Endothelial cell of umbilical vein (primary cell): ENCODE measurements around the gene MLPH. TPM values are rescaled to one million over a fixed set of nuclear protein-coding genes. Genes with fewer than 3 reads are reported as not detected.

ENCODE experiments used
- BruUV-seq: library from RNA; stranded (reverse); fragments of 400-500 nt; replicated peaks from 2 replicates; lab custom pipeline; 2021; lab: Mats Ljungman, UMichigan
- CTCF ChIA-PET: fragments of 300-600, 350-600 bp; sonication (Branson Sonifier 250); formaldehyde crosslinking; loops from one replicate; lab custom pipeline; 2021; ENCODE audit warnings: antibody characterized with exemption, inconsistent platforms; lab: Charles Lee
- POLR2A ChIA-PET: fragments of 300-600, 350-600 bp; sonication (Branson Sonifier 250); formaldehyde crosslinking; loops from one replicate; lab custom pipeline; 2021; ENCODE audit warnings: antibody characterized with exemption, inconsistent platforms; lab: Charles Lee
- DNase-seq: peaks from one replicate; pipeline ENCODE4 v3.0.0-alpha.2; 2011; ENCODE audit warnings: low read depth, low spot score
- FAIRE-seq: peaks from 2 replicates; lab custom pipeline; 2011; peaks lifted over from hg19 to GRCh38; lab: Jason Lieb, UNC
- H2AFZ ChIP-seq: 2 replicates; pipeline ENCODE4 v1.6.0; 2012; ENCODE audit warnings: low read depth, low read length, control low read depth, inconsistent platforms
- H3K27ac ChIP-seq: 2 replicates; pipeline ENCODE4 v1.5.1; 2011; ENCODE audit warnings: low read depth, mild to moderate bottlenecking, control low read depth, low read length, moderate library complexity; ENCODE audit not compliant: insufficient read depth
- H3K27me3 ChIP-seq, 2 experiments: 2 replicates each; pipeline versions ENCODE4 v1.6.0 to v1.6.1; 2011; ENCODE audit warnings: low read length in 2 of 2, mixed read lengths in 1 of 2; ENCODE audit not compliant: control insufficient read depth in 2 of 2, insufficient read depth in 2 of 2
- H3K36me3 ChIP-seq, 2 experiments: 2 replicates in 1 of 2; 3 replicates in 1 of 2; pipeline ENCODE4 v1.5.1; 2011; ENCODE audit warnings: low read length in 2 of 2, mild to moderate bottlenecking in 1 of 2, moderate library complexity in 1 of 2; ENCODE audit not compliant: control insufficient read depth in 2 of 2, insufficient read depth in 2 of 2; ENCODE audit errors: extremely low read depth in 1 of 2
- H3K4me1 ChIP-seq: 3 replicates; pipeline ENCODE4 v1.5.1; 2011; ENCODE audit warnings: mild to moderate bottlenecking, low read length; ENCODE audit not compliant: control insufficient read depth, insufficient read depth; ENCODE audit errors: extremely low read depth
- H3K4me2 ChIP-seq: 2 replicates; pipeline ENCODE4 v1.6.1; 2011; ENCODE audit warnings: low read length, control low read depth, mixed read lengths; ENCODE audit not compliant: insufficient read depth
- H3K4me3 ChIP-seq, 3 experiments: fragments of 200-600 bp in 1 of 3; sonication (generic), shearing (Covaris generic) in 1 of 3; replicated peaks in 1 of 3; 2 replicates each; pipeline ENCODE4 v1.5.1; 2011 to 2016; ENCODE audit warnings: control low read depth in 3 of 3, low read length in 3 of 3, mild to moderate bottlenecking in 2 of 3, inconsistent platforms in 1 of 3, low read depth in 1 of 3, moderate library complexity in 1 of 3; ENCODE audit not compliant: insufficient read depth in 1 of 3
- H3K79me2 ChIP-seq: 2 replicates; pipeline ENCODE4 v1.6.0; 2012; ENCODE audit warnings: low read length, inconsistent platforms; ENCODE audit not compliant: control insufficient read depth, insufficient read depth
- H3K9ac ChIP-seq: replicated peaks from 2 replicates; pipeline ENCODE3; 2011; ENCODE audit warnings: low read length, control low read depth; ENCODE audit not compliant: insufficient read depth; ENCODE audit errors: extremely low read depth
- H3K9me1 ChIP-seq: replicated peaks from 3 replicates; pipeline ENCODE4 v1.6.0; 2011; ENCODE audit warnings: mild to moderate bottlenecking, low read length; ENCODE audit not compliant: control insufficient read depth, insufficient read depth; ENCODE audit errors: extremely low read depth
- H3K9me3 ChIP-seq: replicated peaks from 2 replicates; pipeline ENCODE4 v1.5.1; 2012; ENCODE audit warnings: low read length, inconsistent platforms; ENCODE audit not compliant: control insufficient read depth, insufficient read depth
- H4K20me1 ChIP-seq: replicated peaks from 2 replicates; pipeline ENCODE3; 2011; ENCODE audit warnings: mild to moderate bottlenecking, low read length; ENCODE audit not compliant: control insufficient read depth, insufficient read depth; ENCODE audit errors: extremely low read depth
- FOS ChIP-seq: IDR thresholded peaks from 2 replicates; pipeline ENCODE4 v1.6.1; 2011; ENCODE audit warnings: mild to moderate bottlenecking, low read length, moderate library complexity, borderline replicate concordance; ENCODE audit not compliant: insufficient read depth
- POLR2A ChIP-seq: IDR thresholded peaks from 2 replicates; pipeline ENCODE4 v1.6.1; 2012; ENCODE audit warnings: low read depth, mild to moderate bottlenecking, control low read depth, low read length
- dilution Hi-C: fragments of 300-500 bp; cut with MboI; formaldehyde crosslinking; loops from one replicate; pipeline ENCODE4 v1.15.0; 2019; ENCODE audit warnings: low sequenced_read_pairs; ENCODE audit not compliant: extremely low pct_ligation_motif_present
- intact Hi-C: fragments of 100-400 bp; cut with micrococcal nuclease; formaldehyde crosslinking; loops from one replicate; pipeline ENCODE4 v1.10.0; 2022
- polyA plus RNA-seq, 4 experiments: library from polyadenylated mRNA; depleted of rRNA in 3 of 4; stranded (reverse) in 3 of 4; unstranded in 1 of 4; fragments of >200 nt; gene quantifications; 2 replicates each; pipeline versions ENCODE4 v1.2.1 to v1.2.3, GENCODE V29; 2011 to 2012; ENCODE audit warnings: missing spikeins in 1 of 4
- total RNA-seq: library from RNA; stranded (reverse); gene quantifications from 2 replicates; pipeline ENCODE4 v1.2.3, GENCODE V29; 2021
- TF ChIP-seq, protein P1 (sequence below), 2 donors: IDR thresholded peaks; 1 replicate in 1 of 2; 2 replicates in 1 of 2; pipeline ENCODE4 v1.5.1; 2011; ENCODE audit warnings: low read length in 2 of 2, mild to moderate bottlenecking in 2 of 2, moderate library complexity in 2 of 2, control low read depth in 1 of 2, inconsistent platforms in 1 of 2, low read depth in 1 of 2; ENCODE audit not compliant: insufficient read depth in 1 of 2; ENCODE audit errors: extremely low read depth in 1 of 2

The MLPH gene
- total and polyA plus RNA-seq, 2 donors (not counting 3 experiments of a cell fraction or from before 2014, with no cell fraction given) = not detected

DNA sequence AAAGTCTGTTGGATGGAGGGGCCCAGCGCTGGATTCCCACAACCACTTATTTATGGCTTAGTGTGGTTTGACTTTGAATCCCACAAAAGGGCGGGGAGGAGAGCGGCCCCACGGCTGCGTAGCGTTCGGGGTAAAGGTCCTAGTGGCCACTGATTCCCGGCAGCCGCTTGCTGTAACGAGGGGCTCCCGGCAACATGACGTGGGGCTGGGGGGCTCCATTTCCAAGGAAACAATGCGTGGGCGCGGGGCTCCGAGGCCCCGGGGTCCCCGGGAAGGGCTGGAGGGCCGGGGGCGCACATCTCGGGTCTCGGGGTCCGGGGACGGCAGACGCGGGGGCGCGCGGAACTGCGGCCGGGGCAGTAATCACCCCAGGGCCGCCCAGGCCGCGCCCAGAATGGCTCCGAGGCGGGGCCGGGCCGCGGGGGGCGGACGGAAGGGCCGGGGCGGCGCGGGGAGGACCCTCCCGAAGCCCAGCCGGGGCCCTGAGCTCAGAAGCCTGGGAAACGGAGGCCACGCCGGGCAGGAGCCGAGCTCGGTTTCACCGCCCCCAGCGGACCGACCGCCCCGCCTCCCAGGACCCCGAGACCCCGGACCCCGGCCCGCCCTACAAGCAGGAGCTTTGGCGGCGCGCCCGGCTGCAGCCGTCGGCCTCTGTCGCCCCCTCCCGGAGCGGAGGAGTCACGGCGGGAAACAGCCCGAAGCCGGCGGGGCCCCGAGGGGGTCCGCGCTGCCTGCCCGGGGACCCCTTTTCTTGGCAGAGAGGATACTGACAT, 11.9 kb upstream of the MLPH start:
- Histone ChIP-seq H2AFZ (peak overlapping the region; percentile 78), H4K20me1 (no peaks in the 10 kb centered on the region), H3K4me3 (peak overlapping the region; percentile 38 to 51 (median 40)), H3K4me1 (peaks cover 12% of the 10 kb centered on the region), H3K4me2 (peak overlapping the region; percentile 53), H3K36me3 (no peaks in the 10 kb centered on the region), H3K9me3 (no peaks in the 10 kb centered on the region), H3K79me2 (no peaks in the 10 kb centered on the region), H3K9ac (peak overlapping the region; percentile 75), H3K27ac (peak overlapping the region; percentile 23), H3K27me3 (peaks cover 36 to 42% of the 10 kb centered on the region in 2 experiments), H3K9me1 (no peaks in the 10 kb centered on the region)
- dilution Hi-C loops (no loop called here), intact Hi-C loops (loop anchor here (1.0 to 5.0 kb wide), 6 partner anchors 37 to 382 kb away; no protein-coding TSS in a partner anchor)
- DNase-seq (peak; percentile 54), FAIRE-seq (peak; percentile 60)
- ChIA-PET POLR2A (interaction anchor here (0.6 to 1.3 kb wide), 6 partner anchors 38 to 586 kb away, joined by 3 to 6 read pairs (median 4); partner anchors contain the start of gene SCLY), CTCF (interaction anchor here (0.7 to 5.0 kb wide), 30 partner anchors 10 to 390 kb away, joined by 3 to 110 read pairs (median 4); partner anchors contain the start of gene COPS8)
- TSS peak; percentile 84 for BruUV-seq
- TF ChIP-seq POLR2A (peak; percentile 23), FOS (no peak)
- TF ChIP-seq, protein P1, sequence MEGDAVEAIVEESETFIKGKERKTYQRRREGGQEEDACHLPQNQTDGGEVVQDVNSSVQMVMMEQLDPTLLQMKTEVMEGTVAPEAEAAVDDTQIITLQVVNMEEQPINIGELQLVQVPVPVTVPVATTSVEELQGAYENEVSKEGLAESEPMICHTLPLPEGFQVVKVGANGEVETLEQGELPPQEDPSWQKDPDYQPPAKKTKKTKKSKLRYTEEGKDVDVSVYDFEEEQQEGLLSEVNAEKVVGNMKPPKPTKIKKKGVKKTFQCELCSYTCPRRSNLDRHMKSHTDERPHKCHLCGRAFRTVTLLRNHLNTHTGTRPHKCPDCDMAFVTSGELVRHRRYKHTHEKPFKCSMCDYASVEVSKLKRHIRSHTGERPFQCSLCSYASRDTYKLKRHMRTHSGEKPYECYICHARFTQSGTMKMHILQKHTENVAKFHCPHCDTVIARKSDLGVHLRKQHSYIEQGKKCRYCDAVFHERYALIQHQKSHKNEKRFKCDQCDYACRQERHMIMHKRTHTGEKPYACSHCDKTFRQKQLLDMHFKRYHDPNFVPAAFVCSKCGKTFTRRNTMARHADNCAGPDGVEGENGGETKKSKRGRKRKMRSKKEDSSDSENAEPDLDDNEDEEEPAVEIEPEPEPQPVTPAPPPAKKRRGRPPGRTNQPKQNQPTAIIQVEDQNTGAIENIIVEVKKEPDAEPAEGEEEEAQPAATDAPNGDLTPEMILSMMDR (IDR thresholded peaks at IDR 0.05; ENCODE audit: extremely low read depth in 1 of 2, insufficient read depth in 1 of 2, low read depth in 1 of 2, low read length in 2 of 2) = peak; percentile 73 to 93
